ENCODE measurements around the gene MGAM2.

The MGAM2 gene

GRCh38 chr7:142174441-142174840 lies 62.9 kb downstream of the MGAM2 start:
- no peak overlapping the region for H3K4me3 ChIP-seq (ENCODE audit: low read depth, low read length)

GRCh38 chr7:142175594-142175993 lies 64.1 kb downstream of the MGAM2 start:
- H3K4me3 ChIP-seq (ENCODE audit: low read depth, low read length) = no peak overlapping the region

GRCh38 chr7:142176901-142177300 lies 65.4 kb downstream of the MGAM2 start:
- H3K4me3 ChIP-seq (ENCODE audit: low read depth, low read length) = no peak overlapping the region

GRCh38 chr7:142177869-142178268 lies 66.4 kb downstream of the MGAM2 start:
- H3K4me3 ChIP-seq (ENCODE audit: low read depth, low read length) = no peak overlapping the region

GRCh38 chr7:142180426-142180825 lies 68.9 kb downstream of the MGAM2 start:
- no peak overlapping the region for H3K4me3 ChIP-seq (ENCODE audit: low read depth, low read length)

- H3K4me3 ChIP-seq (ENCODE audit: low read depth, low read length) = no peak overlapping the region
Observed at GRCh38 chr7:142181211-142181610, 69.7 kb downstream of the MGAM2 start.

- no peak overlapping the region for H3K4me3 ChIP-seq (ENCODE audit: low read depth, low read length)
Observed at GRCh38 chr7:142181966-142182365, 70.4 kb downstream of the MGAM2 start.

GRCh38 chr7:142185069-142185468 lies 73.6 kb downstream of the MGAM2 start:
- no peak overlapping the region for H3K4me3 ChIP-seq (ENCODE audit: low read depth, low read length)

- H3K4me3 ChIP-seq (ENCODE audit: low read depth, low read length) = no peak overlapping the region
Observed at GRCh38 chr7:142185801-142186200, 74.3 kb downstream of the MGAM2 start.

GRCh38 chr7:142188154-142188553 lies 76.6 kb downstream of the MGAM2 start:
- no peak overlapping the region for H3K4me3 ChIP-seq (ENCODE audit: low read depth, low read length)

- no peak overlapping the region for H3K4me3 ChIP-seq (ENCODE audit: low read depth, low read length)
Observed at GRCh38 chr7:142188846-142189245, 77.3 kb downstream of the MGAM2 start.

- H3K4me3 ChIP-seq (ENCODE audit: low read depth, low read length) = no peak overlapping the region
Observed at GRCh38 chr7:142194201-142194600, 82.7 kb downstream of the MGAM2 start.

GRCh38 chr7:142196066-142196840 lies 84.7 kb downstream of the MGAM2 start:
- no peak overlapping the region for H3K4me3 ChIP-seq (ENCODE audit: low read depth, low read length)

- no peak overlapping the region for H3K4me3 ChIP-seq (ENCODE audit: low read depth, low read length)
Observed at GRCh38 chr7:142200206-142200605, 88.7 kb downstream of the MGAM2 start.

- no peak overlapping the region for H3K4me3 ChIP-seq (ENCODE audit: low read depth, low read length)
Observed at GRCh38 chr7:142228537-142229104, 117.1 kb downstream of the MGAM2 start.

GRCh38 chr7:142231716-142232115 lies 120.2 kb downstream of the MGAM2 start:
- H3K4me3 ChIP-seq (ENCODE audit: low read depth, low read length) = no peak overlapping the region

GRCh38 chr7:142240546-142240945 lies 129.0 kb downstream of the MGAM2 start:
- no peak overlapping the region for H3K4me3 ChIP-seq (ENCODE audit: low read depth, low read length)

- H3K4me3 ChIP-seq (ENCODE audit: low read depth, low read length) = no peak overlapping the region
Observed at GRCh38 chr7:142243823-142244222, 132.3 kb downstream of the MGAM2 start.

GRCh38 chr7:142248166-142249160 lies 136.9 kb downstream of the MGAM2 start:
- no peak overlapping the region for H3K4me3 ChIP-seq (ENCODE audit: low read depth, low read length)

- H3K4me3 ChIP-seq (ENCODE audit: low read depth, low read length) = no peak overlapping the region
Observed at GRCh38 chr7:142249918-142250317, 138.4 kb downstream of the MGAM2 start.

- H3K4me3 ChIP-seq (ENCODE audit: low read depth, low read length) = no peak overlapping the region
Observed at GRCh38 chr7:142250705-142251104, 139.2 kb downstream of the MGAM2 start.
